IPS-NIHi7 (cell line): ENCODE results near the gene ZNF777.
"Not testable (repeated sequence)": the region's sequence is repeated elsewhere in the genome, so short reads cannot be mapped to it uniquely, and the experiment has no call there.

Source experiments
- DNase-seq: peaks from one replicate; pipeline ENCODE4 v3.0.0; 2012; ENCODE audit warnings: mixed read lengths; ENCODE audit errors: extremely low spot score

The ZNF777 gene

DNA sequence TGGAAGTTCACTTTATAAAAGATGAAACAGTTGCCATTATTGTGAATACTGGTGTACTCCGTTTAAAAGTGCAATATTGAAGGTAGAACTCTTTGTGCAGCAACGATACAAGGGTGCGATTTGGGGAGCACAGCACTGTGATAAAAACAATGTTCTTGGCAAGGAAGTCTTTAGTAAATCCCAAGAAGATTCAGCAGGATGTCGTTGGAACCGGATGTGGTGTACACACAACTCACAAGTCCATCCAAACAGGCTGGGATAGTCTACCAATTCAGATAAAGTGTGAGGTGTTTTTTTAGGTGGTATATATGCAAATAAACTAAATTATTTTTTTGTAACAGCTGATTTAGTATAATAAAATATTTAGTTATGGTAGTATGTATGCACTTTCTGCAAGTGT is 46.7 kb downstream of the ZNF777 start:
- no peak for DNase-seq

- DNase-seq: not testable (repeated sequence)
These were observed 47.8 kb downstream of the ZNF777 start for GRCh38 chr7:149413083-149413482.

DNA sequence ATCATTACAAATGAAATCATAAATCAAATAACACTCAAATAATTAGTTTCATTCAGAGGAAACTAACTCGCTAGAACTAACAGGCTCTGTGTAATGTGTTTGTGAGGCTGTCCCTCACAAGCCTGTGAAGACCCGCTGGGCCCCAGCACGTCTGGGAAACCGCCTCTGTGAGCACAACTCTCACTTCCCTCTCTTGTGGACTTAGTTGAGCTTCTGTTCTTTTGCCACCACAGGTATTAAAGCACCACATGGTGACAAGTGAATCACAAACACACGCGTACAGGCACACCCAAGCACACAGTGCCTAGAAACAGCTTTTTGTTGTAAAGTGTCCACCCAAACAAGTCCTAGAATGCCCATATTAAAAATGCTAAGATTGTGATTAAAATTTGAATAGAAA is 51.0 kb downstream of the ZNF777 start:
- no peak for DNase-seq

GRCh38 chr7:149404825-149405224 is 56.0 kb downstream of the ZNF777 start:
- no peak for DNase-seq

DNA sequence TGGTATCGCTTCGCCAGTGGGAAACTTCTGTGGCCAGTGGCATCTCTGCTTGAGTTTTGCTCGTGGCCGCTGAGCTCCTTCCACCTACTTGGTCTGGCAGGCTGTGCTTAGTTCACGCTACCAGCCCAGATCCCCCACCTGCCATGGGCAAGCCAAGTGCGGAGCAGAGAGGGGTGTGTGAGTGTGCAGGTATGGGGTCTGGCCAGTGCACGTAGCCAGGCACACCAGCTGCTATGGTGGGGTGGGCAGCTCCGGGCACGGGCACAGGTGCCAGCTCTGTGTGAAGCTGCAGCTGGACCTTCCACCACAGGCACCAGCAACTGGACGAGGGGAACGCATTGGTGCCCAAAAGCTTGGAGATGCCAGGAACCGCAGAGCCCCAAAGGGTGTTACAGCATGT is 56.5 kb downstream of the ZNF777 start:
- no peak for DNase-seq

- no peak for DNase-seq
These were observed 62.6 kb downstream of the ZNF777 start for GRCh38 chr7:149398195-149398820.

DNA sequence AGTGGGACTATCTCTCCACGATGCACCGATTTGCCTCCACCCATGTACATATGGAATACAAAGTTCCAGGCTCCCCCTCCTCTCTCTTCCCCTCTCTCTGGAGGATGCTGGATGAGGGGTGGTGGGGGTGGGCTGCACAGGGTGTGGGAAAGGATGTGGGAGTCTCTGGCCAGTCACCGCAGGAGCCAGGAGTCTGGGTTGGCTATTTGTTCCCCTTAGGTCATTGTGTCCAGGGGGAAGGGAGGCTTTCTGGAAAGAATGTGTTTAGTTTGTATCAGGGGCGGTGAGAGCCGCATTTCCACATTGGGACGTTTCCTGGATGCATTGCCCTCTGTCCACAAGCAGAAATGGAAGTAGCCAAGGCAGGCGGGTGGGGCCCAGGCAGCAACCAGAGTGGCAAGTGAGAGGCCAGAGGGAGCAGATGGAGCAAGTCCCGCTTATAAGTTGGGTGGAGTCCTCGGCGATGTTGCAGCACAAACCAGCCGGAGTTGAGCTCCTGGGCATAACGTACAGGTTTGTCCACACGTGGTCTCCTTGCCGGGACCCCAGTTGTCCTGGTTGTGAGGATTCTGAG is 63.3 kb downstream of the ZNF777 start:
- no peak for DNase-seq

- DNase-seq: not testable (repeated sequence)
These were observed 72.1 kb downstream of the ZNF777 start for GRCh38 chr7:149388550-149389335.

DNA sequence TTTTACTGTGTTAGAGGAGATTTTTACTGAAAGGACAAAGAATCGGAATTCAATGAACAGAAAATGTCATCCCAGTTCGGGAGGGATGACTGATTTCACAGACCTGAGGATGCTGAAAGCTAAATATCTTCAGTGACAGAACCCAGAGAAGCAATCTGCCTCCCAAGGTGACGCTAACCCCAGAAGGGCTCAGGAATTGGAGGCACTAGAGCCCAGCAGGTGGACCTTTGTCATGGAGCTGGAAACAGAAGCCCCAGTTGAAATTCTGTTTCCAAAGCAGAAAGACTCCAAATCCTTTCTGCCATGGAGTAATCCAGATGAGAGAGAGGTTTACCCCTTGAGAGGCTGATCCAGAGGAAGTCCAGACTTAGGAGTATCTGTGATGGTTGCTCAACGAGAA is 74.3 kb downstream of the ZNF777 start:
- DNase-seq: not testable (repeated sequence)

GRCh38 chr7:149385195-149385950 is 75.5 kb downstream of the ZNF777 start:
- no peak for DNase-seq
